ENCODE data around the gene LGALS9.
"Not testable (repeated sequence)": the region's sequence is repeated elsewhere in the genome, so short reads cannot be mapped to it uniquely, and the experiment has no call there.

Gene LGALS9

DNA sequence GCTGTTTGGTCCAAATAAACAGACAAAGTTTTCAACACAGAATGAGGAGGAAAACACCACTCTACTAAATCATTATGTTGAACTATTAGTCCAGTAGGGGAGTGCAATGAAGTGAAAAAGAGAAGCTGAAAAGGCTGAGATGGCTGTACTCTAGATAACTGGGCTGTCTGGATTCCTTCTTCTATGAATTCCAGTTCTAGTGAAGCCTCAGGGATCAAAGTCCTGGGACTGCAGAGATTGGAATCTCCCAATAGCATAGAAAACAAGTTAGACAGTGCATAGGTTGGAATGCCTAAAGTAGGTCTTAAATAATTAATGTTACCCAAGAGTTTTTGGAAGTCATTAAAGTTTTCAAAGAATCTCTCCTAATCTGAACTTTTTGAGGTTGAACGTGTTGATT, 59.9 kb downstream of the LGALS9 start:
- DNase-seq (ENCODE audit: low read depth): no peak

- not testable (repeated sequence) for DNase-seq (ENCODE audit: low read depth)
Measured at GRCh38 chr17:27695254-27695814, 64.3 kb downstream of the LGALS9 start.
